ENCODE results near the gene PHYKPL. TPM values are rescaled to one million over a fixed set of nuclear protein-coding genes. Genes with fewer than 3 reads are reported as not detected.

PHYKPL gene
- total RNA-seq, 1 donor from 2014 or later: 28.4 TPM

DNA sequence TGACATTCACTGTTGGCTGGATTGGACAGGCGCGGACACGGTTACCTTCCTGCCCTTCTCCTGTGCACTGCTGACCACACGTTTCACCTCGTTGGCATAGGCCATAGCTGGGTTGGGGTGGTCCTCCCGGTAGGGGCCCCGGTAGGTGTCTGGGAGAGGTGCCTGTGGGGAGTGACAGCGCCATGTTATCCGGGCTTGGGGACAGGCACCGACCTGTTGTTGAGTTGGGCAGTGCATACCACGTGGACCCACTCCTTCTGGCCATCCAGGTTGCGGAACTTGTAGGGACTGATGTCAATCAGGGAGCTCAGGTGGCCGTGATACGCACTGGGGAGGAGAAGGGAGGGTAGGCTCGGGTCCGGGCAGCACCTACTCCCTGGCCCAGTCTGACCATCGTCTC lies 8.2 kb downstream of the PHYKPL start:
- no peak for DNase-seq (ENCODE audit: low read depth in 2 of 2)

DNA sequence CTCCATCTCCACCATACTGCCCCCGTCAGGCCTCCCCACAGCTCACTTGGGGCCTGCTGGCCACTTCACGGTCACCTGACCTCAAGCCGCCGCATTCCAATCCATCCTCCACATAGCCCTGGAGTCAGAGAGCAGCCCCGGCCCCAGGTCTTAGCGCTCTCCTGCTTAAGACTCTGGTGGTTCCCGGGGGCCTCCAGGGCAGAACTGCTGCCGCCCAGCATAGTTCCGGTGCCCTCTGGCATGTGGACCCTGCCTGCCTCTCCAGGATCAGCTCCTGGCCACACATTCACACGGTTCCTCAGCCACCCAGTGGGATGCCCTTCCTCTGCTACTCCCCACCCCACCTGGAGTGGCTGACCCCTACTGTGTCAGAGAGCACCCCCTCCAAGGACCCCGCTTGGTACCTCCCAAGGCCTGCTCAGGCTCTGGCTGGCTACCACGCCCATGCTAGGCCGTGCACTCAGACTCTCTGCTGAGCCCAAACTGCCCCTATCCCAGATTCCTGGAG lies 8.7 kb downstream of the PHYKPL start:
- DNase-seq (ENCODE audit: low read depth in 2 of 2): no peak

DNA sequence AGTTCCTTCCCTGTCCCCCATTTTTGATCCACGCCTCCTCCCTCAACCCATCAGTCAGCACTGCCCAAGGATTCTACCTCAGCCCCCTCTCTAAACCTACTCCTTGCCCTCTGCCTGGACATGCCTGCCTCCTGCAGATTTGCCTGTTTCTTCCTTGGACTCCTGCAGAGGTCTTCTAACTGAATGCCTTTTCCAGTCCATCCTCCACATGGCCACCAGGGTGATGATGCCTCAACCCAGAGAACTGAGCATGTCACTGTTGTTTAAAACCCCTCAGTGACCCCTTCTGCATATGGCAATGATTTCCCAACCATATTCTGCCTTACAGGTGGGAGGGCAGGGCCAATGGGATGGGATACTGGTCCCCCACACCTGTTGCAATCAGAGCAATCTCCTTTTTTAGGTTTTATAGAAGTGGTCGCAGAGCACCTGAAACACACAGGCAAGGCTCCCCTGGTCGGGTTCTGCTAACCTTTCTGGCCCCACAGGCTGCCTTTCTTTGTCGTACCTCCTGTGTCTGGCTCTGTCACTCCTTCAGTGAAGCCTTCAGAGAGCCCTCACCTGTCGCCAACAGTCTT lies 9.3 kb downstream of the PHYKPL start:
- DNase-seq (ENCODE audit: low read depth in 2 of 2): no peak

DNA sequence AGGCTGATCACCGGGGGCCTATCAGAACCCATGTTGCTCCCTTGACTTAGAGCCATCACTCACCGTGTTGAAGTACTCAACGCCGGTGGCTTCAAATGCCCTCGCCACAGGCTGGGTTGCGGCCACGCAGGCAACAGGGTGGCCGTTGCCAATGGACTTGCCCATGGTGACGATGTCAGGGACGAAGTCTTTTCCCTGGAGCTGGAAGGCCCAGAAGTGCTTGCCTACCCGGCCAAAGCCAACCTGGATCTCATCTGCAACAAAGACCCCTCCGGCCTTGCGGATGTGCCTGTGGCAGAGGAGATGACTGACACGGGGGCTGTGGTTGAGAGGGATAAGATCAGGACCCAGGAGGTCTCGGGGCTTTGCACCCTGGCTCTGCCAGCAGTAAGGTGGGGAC lies 10.3 kb downstream of the PHYKPL start:
- no peak for DNase-seq (ENCODE audit: low read depth in 2 of 2)

DNA sequence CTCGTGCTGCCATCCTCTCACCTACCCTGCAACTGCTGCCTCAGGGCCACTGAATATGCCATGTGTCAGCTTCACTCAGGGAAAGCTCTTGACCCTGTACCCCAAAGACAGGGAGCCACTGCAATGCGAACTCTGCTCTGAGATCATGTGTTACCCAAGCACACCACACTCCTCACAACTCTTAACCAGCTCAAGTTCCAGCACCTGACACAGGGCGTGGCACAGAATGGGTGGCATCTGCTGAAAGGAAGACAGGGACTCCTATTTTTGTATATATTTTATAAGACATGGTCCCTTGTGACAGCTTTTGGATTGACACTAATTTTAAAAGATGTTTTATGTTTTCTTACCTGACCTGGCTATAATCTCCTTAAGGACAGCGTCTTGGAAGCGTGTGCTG lies 10.7 kb downstream of the PHYKPL start:
- no peak for DNase-seq (ENCODE audit: low read depth in 2 of 2)

DNA sequence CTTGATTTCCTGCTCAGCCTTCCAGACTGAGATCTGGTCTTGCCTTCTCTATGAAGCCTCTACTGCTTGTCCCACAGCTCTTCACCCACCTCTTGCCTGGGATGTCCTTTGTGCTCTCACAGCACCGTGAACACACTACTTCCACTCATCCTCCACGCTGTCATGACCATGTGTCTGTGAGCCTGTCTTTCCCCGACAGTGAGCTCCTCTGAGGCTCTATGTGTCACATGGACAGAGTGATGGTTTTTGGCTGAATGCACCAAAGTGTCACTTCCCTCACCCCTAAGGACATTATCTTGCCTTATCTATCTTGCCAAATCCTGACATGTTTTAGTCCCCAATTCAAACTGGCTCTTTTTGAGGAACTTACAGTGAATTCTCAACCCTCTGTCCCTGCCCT lies 11.3 kb downstream of the PHYKPL start:
- no peak for DNase-seq (ENCODE audit: low read depth in 2 of 2)

DNA sequence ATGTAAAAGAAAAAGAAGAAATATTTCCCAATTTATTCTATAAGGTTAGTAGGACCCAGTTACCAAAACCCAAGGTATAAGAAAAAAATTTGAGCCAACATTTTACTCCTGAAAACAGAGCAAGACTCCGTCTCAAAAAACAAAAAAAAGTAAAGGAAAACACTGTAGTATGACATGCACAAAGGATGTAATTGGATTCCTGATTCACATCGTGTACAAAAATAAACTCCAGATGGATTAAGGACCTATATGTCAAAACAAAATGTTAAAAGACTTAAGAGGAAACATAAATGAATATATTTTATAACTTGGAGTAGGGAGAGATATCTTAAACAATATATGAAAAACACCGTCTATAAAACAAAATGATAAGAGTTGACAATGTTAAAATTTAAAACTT lies 13.8 kb downstream of the PHYKPL start:
- no peak for DNase-seq (ENCODE audit: low read depth in 2 of 2)

DNA sequence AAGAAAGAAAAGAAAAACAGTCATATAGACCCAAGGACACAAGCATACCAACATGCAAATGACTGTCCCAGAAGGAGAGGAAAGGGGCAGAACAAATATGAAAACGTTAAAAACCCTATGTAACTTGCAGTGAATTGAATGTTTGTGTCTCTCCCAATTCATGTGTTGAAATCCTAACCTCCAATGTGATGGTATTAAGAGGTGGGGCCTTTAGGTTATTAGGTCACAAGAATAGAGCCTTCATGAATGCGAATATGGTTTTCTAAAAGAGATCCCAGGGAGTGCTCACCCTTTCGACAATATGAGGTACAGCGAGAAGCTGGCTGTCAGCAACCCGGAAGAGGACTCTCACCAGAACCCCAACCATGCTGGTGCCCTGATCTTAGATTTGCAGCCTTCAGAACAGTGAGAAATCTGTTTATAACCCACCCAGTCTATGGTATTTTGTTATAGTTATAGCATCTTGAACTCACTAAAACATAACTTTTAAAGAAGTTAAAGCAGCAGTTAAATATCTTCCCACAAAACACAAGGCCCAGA lies 14.3 kb downstream of the PHYKPL start:
- no peak for DNase-seq (ENCODE audit: low read depth in 2 of 2)

DNA sequence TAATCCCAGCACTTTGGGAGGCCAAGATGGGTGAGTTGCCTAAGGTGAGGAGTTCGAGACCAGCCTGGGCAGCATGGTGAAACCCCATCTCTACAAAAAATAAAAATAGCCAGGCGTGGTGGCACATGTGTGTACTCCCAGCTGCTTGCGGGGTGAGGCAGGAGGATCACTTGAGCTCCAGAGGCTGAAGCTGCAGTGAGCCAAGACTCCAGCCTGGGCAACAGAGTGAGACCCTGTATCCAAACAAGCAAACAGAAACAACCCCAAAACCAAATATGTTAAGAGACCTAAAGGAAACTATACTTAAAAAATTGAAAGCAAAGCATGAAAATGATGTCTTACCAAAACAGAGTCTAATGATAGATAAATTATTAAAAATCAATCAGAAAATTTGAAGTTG lies 15.8 kb downstream of the PHYKPL start:
- DNase-seq (ENCODE audit: low read depth in 2 of 2): no peak

DNA sequence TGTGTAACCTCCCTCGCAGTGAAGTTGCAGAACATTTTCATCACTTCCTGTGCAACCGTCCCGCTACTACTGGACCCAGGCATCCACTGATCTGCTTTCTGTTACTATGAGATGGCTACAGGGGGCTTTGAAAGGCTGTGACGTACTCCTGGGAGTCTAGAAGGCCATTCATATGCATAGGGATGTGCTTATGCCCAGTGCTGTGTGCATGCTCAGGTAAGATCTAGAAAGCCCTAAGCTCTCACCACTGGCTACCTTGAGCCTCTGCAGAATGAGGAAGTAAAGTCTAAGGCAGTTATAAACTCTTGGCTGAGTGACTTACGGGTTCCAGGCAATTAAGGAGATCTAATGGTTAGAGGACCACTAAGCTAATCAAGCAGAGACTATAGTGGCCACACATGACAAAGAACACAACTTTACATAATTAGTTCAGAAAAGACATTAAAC lies 16.5 kb downstream of the PHYKPL start:
- no peak for DNase-seq (ENCODE audit: low read depth in 2 of 2)

DNA sequence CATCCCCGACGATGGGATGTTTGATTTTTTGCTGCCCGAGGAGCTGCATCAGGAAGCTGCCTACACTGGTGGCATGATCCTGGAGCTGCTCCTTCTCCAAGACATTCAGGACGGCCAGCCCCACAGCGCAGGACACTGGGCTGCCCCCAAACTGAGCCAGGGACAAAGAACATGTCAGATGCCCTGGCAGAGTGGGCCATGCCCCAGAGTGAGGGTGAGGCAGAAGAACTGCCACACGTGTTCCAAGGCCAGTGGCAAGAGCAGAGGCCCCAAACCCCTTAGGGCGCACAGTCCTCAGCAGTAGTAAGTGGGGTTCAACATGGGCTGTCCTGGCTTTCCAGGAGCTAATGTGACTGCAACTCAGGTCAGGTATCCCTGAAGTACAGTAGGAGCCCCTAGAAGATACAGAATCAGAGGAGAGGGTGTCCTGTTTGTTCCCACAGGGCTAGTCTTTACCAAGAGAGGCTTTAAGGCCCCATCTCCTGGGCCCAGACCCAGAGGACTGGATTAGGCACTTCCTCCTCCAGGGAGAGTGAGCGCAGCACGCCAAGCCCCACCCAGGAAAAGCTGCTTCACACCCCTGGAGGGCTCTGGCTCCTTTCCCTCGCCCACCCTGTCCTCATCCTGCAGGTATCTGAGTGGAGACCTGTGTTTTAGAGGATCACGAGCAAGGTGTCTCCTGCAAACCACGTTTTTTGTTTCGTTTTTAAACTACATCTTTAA lies 17.2 kb downstream of the PHYKPL start:
- DNase-seq (ENCODE audit: low read depth in 2 of 2): no peak

DNA sequence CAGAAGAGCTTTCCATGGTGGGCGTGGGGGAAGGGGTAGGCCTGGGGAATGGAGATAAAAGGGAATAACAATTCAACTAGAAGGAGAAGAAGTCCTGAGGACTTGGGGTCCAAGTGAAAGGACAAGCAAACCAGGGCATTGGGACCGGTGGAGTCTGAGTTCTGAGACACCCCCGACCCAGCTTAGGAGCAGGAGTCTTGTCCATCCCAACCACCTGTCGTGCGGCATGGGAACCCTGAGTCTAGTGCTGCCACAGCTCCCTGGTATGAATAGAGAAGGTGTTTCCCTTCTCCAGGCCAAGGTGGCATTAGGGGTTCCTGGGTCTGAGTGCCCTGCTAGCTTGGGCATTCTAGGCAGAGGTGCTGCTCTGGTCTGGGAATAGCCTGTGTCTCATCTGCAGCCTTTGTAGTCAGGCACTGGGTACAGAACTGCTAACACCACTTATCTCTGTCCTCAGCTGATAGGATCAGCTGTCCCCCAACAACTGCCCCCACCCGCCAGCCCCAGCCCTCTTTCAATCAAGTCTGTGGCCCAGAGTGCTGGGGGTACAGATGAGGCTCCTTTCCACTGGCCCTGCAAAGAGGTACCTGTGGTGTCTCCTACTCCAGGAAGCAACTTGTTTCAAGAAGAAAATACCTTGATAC lies 18.3 kb downstream of the PHYKPL start:
- DNase-seq (ENCODE audit: low read depth in 2 of 2): no peak

DNA sequence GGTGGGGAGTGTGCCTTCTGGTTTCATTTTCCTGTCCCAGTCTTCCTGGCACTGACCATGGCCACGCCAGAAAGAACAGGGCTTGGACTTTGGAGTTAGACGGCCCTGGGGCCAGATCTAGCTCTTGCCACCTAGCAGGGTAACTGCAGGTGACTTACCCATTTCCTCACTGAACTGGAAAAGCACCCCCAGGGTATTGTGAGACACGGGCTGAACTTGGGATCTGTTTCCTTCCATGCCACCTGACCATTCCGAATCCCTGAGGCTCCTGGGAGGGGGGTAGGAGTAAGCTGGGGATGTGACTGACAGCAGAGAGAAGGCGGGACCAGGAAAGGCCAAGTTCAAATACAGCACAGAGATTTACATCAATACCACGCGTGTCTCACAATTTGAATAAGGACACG lies 18.9 kb downstream of the PHYKPL start:
- no peak for DNase-seq (ENCODE audit: low read depth in 2 of 2)

DNA sequence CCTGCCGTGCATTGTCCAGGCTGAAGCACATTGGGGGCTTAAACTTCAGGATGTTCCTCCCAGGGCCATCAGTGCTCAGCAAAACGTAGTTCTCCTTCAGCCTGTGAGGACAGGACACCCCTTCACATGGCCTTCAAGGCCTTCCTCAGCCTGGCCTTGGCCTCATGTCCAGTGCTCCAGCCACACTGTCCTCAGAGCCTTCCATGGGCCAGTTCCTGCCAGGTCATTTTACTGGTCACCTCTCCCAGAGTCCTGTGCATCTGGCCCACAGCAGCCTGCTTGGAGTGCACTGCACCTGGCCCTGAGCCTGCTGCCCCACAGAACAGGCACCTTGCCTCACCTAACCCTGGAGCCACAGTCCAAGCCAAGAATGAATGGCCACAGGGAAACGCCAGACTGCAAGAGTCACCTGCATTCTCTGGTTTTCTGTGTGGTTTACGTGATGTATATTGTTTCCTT lies 19.6 kb downstream of the PHYKPL start:
- DNase-seq (ENCODE audit: low read depth in 2 of 2): no peak

DNA sequence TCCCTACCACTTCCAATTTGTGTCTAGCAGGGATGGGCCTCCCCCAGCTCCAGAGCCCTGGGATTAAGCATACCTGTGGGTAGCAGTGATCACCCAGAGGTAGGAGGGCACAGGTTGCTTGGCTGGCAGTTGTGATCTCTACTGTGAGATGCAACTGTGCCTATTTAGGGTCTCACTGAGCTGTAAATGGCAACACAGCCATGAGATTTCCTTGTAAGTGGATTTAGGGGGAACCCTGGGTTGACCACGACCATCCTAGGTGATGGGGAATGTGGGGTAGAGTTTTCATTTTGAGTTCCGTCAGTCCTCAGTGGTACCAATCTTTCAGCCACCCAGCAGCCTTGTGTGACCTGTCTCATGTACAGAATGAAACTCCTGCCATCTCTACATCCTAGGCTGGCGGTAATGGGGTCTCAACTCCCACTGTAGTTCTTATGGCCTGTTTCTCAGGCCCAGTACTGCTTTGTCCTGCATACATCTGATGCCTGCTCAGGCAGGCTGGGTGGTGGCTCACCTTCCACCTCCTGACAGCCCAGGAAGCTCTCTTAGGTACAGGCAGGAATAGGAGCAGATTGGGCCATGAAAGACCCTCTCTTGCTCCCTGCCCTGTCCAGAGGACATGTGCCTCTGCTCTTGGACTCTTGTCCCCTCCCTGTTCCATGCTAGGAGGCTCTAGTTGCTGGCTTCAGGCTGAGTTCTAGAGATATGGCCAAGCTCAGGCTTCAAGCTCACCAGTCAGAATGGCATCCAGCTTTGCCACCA lies 20.2 kb downstream of the PHYKPL start:
- DNase-seq (ENCODE audit: low read depth in 2 of 2): no peak

DNA sequence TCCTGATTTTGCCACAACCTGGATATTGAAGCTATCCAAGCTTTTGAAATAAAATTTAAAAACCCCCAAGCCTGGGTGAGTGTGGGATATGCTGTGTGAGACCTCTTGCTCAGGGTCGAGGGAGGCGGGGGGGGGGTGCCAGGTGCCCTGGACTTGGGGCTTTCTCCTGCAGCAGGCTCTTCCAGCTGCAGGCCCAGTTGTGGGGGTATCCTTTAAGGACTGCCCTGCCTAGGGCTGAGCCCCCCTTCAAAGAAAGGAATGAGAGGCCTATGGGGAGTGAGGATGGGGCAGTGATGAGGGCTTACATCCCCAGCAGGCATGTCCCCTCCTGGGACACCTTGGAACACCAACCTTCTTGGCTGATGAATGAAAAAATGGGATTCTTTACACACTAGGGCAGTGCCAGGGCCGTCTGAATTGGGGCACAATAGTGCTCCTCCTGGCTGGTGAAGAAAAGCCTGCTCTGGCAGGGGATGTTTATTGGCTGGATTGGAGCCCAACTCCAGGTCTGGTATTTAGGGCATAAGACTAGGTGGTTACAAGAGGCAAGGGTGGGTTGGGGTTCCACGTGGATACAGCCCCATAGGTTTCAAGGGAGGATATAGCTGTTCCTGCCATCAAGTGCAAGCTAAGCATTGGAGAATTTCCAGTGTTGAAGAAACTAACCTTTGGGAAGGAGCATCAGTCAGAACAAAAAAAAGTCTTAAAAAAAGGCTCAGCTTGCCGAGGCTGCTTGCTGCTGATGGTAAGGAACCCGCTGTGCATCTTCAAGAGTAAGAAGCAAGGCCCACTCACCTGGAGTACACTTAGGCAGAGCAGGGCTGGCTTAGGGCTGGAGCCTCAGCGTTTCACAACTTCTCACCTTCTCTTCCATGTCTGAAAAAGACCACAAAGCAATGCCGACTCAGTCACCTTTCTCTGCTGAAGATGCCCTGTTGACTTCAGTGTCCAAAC lies 21.2 kb downstream of the PHYKPL start:
- DNase-seq (ENCODE audit: low read depth in 2 of 2): no peak

DNA sequence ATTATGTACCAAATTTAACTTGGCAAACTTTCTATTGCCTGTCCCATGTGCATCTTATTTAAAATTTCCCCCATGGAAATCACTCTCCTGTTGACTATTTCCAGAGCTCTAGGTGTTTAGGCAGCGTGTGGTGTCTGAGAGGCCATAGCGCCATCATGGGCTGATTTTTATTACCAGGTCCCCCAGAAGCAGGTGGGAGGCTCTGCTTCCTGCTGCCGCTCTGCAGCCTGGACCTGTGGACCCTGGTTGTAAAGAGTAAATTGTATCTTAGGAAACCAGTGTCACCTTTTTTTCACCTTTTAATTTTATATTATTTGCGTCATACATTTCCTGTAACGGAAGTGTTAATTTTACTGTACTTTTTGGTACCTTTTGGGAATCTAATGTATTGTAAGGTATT lies 21.9 kb downstream of the PHYKPL start:
- DNase-seq (ENCODE audit: low read depth in 2 of 2): no peak

DNA sequence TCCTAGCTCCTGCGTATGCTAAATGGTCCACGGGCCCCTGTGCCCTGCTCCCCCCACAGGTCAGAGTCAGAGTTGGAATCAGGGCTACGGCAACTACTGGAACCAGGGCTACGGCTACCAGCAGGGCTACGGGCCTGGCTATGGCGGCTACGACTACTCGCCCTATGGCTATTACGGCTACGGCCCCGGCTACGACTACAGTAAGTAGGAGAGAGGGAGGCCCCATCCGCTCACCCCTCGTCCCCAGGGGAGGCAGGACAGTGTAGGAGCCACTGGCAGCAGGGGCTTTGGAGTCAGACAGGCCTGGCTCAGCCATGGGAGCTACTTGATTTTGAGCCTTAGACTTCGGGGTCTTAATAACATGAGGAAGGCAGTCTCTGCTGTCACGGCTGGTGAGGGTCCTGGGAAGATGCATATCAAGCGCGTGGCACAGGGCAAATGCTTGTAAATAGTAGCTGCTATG lies 22.5 kb downstream of the PHYKPL start:
- no peak for DNase-seq (ENCODE audit: low read depth in 2 of 2)

DNA sequence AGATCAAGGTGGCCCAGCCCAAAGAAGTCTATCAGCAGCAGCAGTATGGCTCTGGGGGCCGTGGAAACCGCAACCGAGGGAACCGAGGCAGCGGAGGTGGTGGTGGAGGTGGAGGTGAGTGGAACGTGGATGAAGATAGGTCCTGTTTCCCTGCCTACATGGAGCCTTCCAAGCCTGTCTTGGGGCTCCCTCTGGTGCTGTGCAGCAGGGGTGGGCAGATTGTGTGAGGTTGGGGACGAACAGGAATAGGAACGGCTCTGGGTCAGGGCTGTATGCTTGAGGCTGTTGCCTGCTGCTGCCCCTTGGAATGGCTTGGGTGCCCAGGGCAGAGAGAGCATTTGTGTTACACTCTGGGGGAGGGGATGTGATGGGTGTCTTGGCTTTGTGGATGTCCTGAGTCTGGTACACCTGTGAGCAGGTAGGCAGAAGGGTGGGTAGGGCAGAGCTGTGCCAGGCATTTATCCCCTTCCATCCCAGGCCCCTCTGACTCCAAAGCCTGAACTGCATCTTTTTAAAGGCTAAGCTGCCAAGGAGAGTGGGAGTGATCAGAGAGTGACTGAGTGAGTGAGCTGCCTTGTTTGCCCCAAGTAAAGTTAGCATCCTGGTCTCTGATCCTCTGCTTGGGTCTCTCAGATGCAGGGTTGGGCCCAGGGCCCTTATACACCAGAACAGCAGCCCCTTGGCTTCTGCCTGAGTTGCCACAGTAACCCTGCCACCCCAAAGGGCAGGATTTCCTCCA lies 23.1 kb downstream of the PHYKPL start:
- no peak for DNase-seq (ENCODE audit: low read depth in 2 of 2)
